GM10248 (cell line): ENCODE results near the gene FXYD6.
"Not testable (repeated sequence)": the region's sequence is repeated elsewhere in the genome, so short reads cannot be mapped to it uniquely, and the experiment has no call there.

Experiments
- CTCF ChIA-PET: fragments of 300-600 bp; sonication (Branson Sonifier 250); formaldehyde crosslinking; extraction: SDS; loops from one replicate; lab custom pipeline; 2021; ENCODE audit warnings: antibody characterized with exemption; lab: Yijun Ruan, JAX
- POLR2A ChIA-PET: fragments of 350-650 bp; sonication (Branson Sonifier 250); formaldehyde crosslinking; extraction: SDS; loops from one replicate; lab custom pipeline; 2020; ENCODE audit warnings: antibody characterized with exemption; lab: Yijun Ruan, JAX
- DNase-seq: peaks from one replicate; pipeline ENCODE4 v3.0.0; 2012; ENCODE audit errors: extremely low spot score
- TF ChIP-seq, protein P1 (sequence below): IDR thresholded peaks from 2 replicates; pipeline ENCODE4 v1.5.1; 2012; ENCODE audit warnings: mild to moderate bottlenecking, low read depth; ENCODE audit errors: extremely low read depth, missing control alignments, control extremely low read depth

FXYD6 gene, protein sequence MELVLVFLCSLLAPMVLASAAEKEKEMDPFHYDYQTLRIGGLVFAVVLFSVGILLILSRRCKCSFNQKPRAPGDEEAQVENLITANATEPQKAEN

DNA sequence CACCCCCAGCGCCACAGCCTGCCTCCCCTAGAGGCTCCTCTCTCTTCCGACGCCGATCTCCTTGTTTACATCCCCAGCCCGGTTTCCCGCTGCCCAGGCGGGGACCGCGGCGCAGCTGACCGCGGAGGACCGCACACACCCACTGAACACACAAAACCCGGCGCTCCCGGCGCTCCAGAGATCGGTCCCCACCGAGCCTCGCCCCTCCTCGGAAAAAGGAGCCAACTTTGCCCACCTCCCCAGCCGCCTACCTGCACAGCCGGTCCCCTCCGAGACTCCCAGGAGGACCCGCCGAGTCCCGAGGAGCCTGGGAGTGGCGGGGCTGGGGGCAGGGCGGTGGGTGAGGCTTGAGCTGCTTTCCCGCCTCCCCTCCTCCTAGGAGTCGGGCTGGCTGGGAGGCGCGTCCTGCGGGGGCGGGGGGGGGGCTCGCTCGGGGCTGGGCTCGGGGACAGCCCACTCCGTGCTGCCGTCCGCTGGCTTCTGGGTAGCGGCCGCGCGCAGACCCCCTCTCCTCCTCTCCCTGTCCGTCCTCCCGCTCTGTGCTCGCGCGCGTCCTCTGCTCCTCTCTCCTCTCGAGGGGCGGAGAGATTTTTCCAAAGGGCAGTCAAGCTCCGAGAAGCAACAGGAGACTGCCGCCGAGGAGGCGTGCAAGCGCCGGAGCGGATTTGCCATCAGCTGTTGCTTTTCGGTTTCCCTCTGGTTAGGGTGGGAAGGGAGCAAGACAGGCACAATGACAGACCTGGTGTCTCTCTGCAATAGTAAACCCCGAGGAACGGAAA lies at the start of gene FXYD6:
FXYD6 (minus strand) TSS at position 318 of the 779 bp plus-strand sequence. CDS start 33,882 bp downstream, outside the sequence.
- CTCF ChIA-PET = interaction anchor here (1.0 kb wide), 1 partner anchor 70 kb away, joined by 4 read pairs; no protein-coding TSS in a partner anchor
- TF ChIP-seq, protein P1, sequence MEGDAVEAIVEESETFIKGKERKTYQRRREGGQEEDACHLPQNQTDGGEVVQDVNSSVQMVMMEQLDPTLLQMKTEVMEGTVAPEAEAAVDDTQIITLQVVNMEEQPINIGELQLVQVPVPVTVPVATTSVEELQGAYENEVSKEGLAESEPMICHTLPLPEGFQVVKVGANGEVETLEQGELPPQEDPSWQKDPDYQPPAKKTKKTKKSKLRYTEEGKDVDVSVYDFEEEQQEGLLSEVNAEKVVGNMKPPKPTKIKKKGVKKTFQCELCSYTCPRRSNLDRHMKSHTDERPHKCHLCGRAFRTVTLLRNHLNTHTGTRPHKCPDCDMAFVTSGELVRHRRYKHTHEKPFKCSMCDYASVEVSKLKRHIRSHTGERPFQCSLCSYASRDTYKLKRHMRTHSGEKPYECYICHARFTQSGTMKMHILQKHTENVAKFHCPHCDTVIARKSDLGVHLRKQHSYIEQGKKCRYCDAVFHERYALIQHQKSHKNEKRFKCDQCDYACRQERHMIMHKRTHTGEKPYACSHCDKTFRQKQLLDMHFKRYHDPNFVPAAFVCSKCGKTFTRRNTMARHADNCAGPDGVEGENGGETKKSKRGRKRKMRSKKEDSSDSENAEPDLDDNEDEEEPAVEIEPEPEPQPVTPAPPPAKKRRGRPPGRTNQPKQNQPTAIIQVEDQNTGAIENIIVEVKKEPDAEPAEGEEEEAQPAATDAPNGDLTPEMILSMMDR = no peak
- DNase-seq = no peak
- POLR2A ChIA-PET = no interaction called here

DNA sequence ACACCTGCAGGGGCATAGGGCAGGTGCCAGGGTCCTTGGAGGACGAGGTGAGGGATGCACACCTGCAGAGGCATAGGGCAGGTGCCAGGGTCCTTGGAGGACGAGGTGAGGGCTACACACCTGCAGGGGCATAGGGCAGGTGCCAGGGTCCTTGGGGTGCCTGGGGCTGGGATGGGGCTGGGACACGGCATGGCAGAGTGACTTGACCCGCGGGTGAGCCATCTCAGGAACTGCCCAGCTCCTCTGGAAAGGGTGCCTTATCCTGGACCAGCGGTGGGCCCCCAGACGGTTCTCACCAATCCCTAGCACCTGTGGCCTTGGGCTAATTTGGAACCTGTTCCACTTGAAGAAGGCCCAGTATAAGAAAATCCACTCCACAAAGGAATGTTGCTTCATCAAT lies 49.7 kb upstream of the FXYD6 start:
- DNase-seq = not testable (repeated sequence)

GRCh38 chr11:117925198-117925925 lies 48.9 kb upstream of the FXYD6 start:
- ChIA-PET CTCF (interaction anchor here (1.0 to 2.7 kb wide), 4 partner anchors 11 to 128 kb away, joined by 4 to 10 read pairs (median 4); no protein-coding TSS in a partner anchor), POLR2A (no interaction called here)
- no peak for DNase-seq
- TF ChIP-seq, protein P1 = no peak

More for the DNA sequence above, 49.7 kb upstream of the FXYD6 start:
- CTCF ChIA-PET = interaction anchor here (1.1 to 3.8 kb wide), 2 partner anchors 21 to 25 kb away, joined by 3 to 26 read pairs; no protein-coding TSS in a partner anchor
- POLR2A ChIA-PET = not testable (repeated sequence)

DNA sequence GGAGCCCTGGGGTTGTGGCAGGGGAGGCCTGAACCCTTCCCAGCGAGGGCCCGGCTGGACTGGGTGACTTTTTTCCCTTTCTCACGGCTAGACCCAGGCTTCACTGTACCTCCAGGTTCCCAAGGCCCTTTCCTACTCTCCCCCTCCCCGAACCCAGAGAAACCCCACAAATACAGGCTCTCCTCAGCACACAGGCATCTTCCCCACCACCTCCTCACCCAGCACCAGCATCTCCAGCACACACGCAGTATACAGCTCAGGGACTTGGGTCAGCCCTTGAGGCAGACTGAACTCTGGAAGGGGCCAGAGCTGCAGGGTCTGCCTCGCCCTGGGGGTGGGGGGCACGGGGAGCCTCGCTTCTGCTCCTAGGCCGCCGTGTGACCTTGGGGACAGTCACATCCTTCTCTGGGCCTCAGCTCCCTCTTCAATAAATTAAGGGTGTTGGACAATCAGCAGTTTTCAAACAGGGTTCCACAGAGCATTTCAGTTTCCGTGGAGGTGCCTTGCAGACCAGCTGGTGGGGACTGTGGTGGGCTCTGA lies 48.2 kb upstream of the FXYD6 start:
- ChIA-PET CTCF (interaction anchor here (1.0 to 2.7 kb wide), 5 partner anchors 12 to 128 kb away, joined by 4 to 10 read pairs (median 4); no protein-coding TSS in a partner anchor), POLR2A (no interaction called here)
- TF ChIP-seq, protein P1 = no peak
- no peak for DNase-seq

- ChIA-PET CTCF (interaction anchor here (1.1 to 2.7 kb wide), 4 partner anchors 12 to 129 kb away, joined by 3 to 10 read pairs (median 4); no protein-coding TSS in a partner anchor), POLR2A (no interaction called here)
- TF ChIP-seq, protein P1 = no peak
- no peak for DNase-seq
Observed at GRCh38 chr11:117923773-117924172, 47.3 kb upstream of the FXYD6 start.

- CTCF ChIA-PET = interaction anchor here (1.1 to 2.7 kb wide), 4 partner anchors 16 to 130 kb away, joined by 3 to 10 read pairs (median 4); no protein-coding TSS in a partner anchor
- no peak for DNase-seq
- TF ChIP-seq, protein P1 = no peak
- POLR2A ChIA-PET = no interaction called here
Observed at GRCh38 chr11:117923275-117923674, 46.8 kb upstream of the FXYD6 start.
